SU-DHL-6 (cell line): Measurements from ENCODE around the gene GH2.
"Not testable (repeated sequence)": the region's sequence is repeated elsewhere in the genome, so short reads cannot be mapped to it uniquely, and the experiment has no call there.

Source experiments
- EZH2phosphoT487 ChIP-seq: fragments of 200-600 bp; sonication (generic), shearing (Covaris generic); conservative IDR thresholded peaks from 2 replicates; pipeline ENCODE4 v1.6.1; 2018; ENCODE audit warnings: mild to moderate bottlenecking, antibody characterized with exemption, low read length, moderate library complexity, mixed read lengths
- TF ChIP-seq, protein P1 (sequence below): fragments of 200-600 bp; sonication (generic); IDR thresholded peaks from one replicate; pipeline ENCODE4 v1.5.1; 2017; ENCODE audit warnings: antibody characterized with exemption, mild to moderate bottlenecking, low read length, moderate library complexity; ENCODE audit not compliant: insufficient read depth, poor library complexity, severe bottlenecking

- TF ChIP-seq, protein P1, sequence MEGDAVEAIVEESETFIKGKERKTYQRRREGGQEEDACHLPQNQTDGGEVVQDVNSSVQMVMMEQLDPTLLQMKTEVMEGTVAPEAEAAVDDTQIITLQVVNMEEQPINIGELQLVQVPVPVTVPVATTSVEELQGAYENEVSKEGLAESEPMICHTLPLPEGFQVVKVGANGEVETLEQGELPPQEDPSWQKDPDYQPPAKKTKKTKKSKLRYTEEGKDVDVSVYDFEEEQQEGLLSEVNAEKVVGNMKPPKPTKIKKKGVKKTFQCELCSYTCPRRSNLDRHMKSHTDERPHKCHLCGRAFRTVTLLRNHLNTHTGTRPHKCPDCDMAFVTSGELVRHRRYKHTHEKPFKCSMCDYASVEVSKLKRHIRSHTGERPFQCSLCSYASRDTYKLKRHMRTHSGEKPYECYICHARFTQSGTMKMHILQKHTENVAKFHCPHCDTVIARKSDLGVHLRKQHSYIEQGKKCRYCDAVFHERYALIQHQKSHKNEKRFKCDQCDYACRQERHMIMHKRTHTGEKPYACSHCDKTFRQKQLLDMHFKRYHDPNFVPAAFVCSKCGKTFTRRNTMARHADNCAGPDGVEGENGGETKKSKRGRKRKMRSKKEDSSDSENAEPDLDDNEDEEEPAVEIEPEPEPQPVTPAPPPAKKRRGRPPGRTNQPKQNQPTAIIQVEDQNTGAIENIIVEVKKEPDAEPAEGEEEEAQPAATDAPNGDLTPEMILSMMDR: not testable (repeated sequence)
- not testable (repeated sequence) for TF ChIP-seq EZH2phosphoT487
Measured at GRCh38 chr17:63894021-63894420, 12.3 kb upstream of the GH2 start.
